Measurements from ENCODE around the gene FYN.

- TF ChIP-seq CTCF (IDR thresholded peaks at IDR 0.05 in 2 of 3, conservative IDR thresholded peaks at IDR 0.05 in 1 of 3; ENCODE audit: borderline replicate concordance in 1 of 3, insufficient read depth in 1 of 3, low read depth in 2 of 3, low read length in 2 of 3) (no peak), POLR2AphosphoS5 (IDR thresholded peaks at IDR 0.05; ENCODE audit: low read depth, low read length) (no peak), EZH2 (IDR thresholded peaks at IDR 0.05) (no peak), JUND (IDR thresholded peaks at IDR 0.05) (no peak), POLR2A (IDR thresholded peaks at IDR 0.05; ENCODE audit: borderline replicate concordance, extremely low read depth, insufficient read depth, insufficient read length) (no peak), SRF (IDR thresholded peaks at IDR 0.05; ENCODE audit: low read depth) (no peak), RAD21 (IDR thresholded peaks at IDR 0.05; ENCODE audit: low read depth) (no peak), SP1 (IDR thresholded peaks at IDR 0.05; ENCODE audit: low read depth) (no peak), REST (IDR thresholded peaks at IDR 0.05; ENCODE audit: low read depth) (no peak), TCF7L2 (IDR thresholded peaks at IDR 0.05; ENCODE audit: borderline replicate concordance, extremely low read depth, insufficient read depth, insufficient read length) (no peak), CEBPB (IDR thresholded peaks at IDR 0.05; ENCODE audit: low read depth) (no peak), FOSL1 (IDR thresholded peaks at IDR 0.05; ENCODE audit: low read depth) (no peak)
These were observed 37.4 kb downstream of the FYN start for GRCh38 chr6:111835807-111836206.
